ENCODE measurements around the gene DIP2B. TPM values are rescaled to one million over a fixed set of nuclear protein-coding genes. Genes with fewer than 3 reads are reported as not detected.
A peak's percentile ranks its signal among the peaks of the same experiment; 100 is the strongest.
"Not testable (repeated sequence)": the region's sequence is repeated elsewhere in the genome, so short reads cannot be mapped to it uniquely, and the experiment has no call there.

Gene DIP2B
- total RNA-seq, 5 donors from 2014 or later (not counting 1 experiment from before 2014, with no cell fraction given), result 27.5 to 46.0 (median 29.6) TPM

DNA sequence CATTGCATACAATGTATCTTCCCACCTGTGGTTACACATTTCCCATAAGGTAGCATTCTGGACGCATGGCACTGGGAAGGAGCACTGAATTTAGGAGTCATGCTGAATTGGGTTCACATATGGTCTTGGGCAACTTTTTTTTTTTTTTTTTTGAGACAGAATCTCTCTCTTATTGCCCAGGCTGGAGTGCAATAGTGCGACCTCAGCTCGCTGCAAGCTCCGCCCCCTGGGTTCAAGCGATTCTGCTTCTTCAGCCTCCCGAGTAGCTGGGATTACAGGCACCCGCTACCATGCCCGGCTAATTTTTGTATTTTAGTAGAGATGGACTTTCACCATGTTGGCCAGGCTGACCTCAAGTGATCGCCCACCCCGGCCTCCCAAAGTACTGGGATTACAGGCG is 13.3 kb downstream of the DIP2B start:
- Histone ChIP-seq H3K4me1 (ENCODE audit: control insufficient read depth in 1 of 2, extremely low read depth in 1 of 2, insufficient read depth in 2 of 2, low read length in 2 of 2) (peaks cover 57 to 73% of the 10 kb centered on the region in 2 experiments), H3K27me3 (replicated peaks in 1 of 2; ENCODE audit: control insufficient read depth in 2 of 2, extremely low read depth in 1 of 2, insufficient read depth in 2 of 2, low read length in 1 of 2) (no peaks in the 10 kb centered on the region), H3K27ac (ENCODE audit: low read length) (peak overlapping the region; percentile 61), H3K36me3 (ENCODE audit: control insufficient read depth in 2 of 2, extremely low read depth in 1 of 2, insufficient read depth in 1 of 2, low read length in 1 of 2) (no peaks in the 10 kb centered on the region), H3K4me3 (ENCODE audit: control insufficient read depth in 1 of 2, extremely low read depth in 1 of 2, low read length in 1 of 2) (no peak overlapping the region), H3K9me3 (no peaks in the 10 kb centered on the region)
- WGBS (ENCODE audit: insufficient coverage), result 91% methylated on average over 4 of the region's 11 CpGs
- no peak overlapping the region for H3K27ac Mint-ChIP-seq
- peaks cover 9% of the 10 kb centered on the region for H3K36me3 Mint-ChIP-seq
- CTCF ChIA-PET, result interaction anchor here (0.6 to 1.1 kb wide), 5 partner anchors 10 to 1703 kb away, joined by 3 to 6 read pairs (median 4); partner anchors contain the start of gene DIP2B (in 1 of the 2)
- peaks cover 62 to 73% (median 71%) of the 10 kb centered on the region in 3 donors for H3K4me1 Mint-ChIP-seq
- H3K4me3 Mint-ChIP-seq, result no peak overlapping the region
- no peaks in the 10 kb centered on the region for H3K27me3 Mint-ChIP-seq
- POLR2A ChIA-PET, result interaction anchor here (0.6 to 0.7 kb wide), 3 partner anchors 11 to 1000 kb away, joined by 3 to 9 read pairs (median 8); no protein-coding TSS in a partner anchor
- DNase-seq (no peak), ATAC-seq (replicated peaks in 1 of 4) (no peak)
- no peaks in the 10 kb centered on the region for H3K9me3 Mint-ChIP-seq

DNA sequence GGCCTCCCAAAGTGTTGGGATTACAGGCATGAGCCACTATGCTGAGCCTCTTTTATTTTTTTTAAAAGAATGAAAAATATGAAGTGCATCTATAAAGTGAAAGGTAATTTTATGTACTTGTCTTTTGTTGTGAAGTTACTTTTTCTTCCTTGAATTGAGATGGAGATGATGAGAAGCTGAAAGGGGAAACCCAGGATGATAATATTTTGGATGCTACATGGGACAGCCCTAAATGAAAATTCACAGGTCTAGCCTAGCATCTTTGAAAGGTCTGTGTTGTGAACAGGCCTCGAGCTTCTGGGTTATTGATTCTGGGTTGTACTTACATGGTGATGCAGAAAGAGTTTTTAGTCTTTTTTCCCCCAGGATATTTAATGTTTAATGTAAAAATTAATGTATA is 14.6 kb downstream of the DIP2B start:
- no CpG with 5 or more reads among the region's 1 CpG for WGBS (ENCODE audit: insufficient coverage)
- no peak overlapping the region for H3K4me3 Mint-ChIP-seq
- ChIA-PET CTCF (interaction anchor here in 1 of 2 donors (1.9 kb wide), 1 partner anchor 10 kb away, joined by 10 read pairs; no protein-coding TSS in a partner anchor), POLR2A (no interaction called here)
- Histone ChIP-seq H3K9me3 (no peaks in the 10 kb centered on the region), H3K4me3 (ENCODE audit: control insufficient read depth in 1 of 2, extremely low read depth in 1 of 2, low read length in 1 of 2) (no peak overlapping the region), H3K27ac (ENCODE audit: low read length) (peak overlapping the region; percentile 65), H3K27me3 (replicated peaks in 1 of 2; ENCODE audit: control insufficient read depth in 2 of 2, extremely low read depth in 1 of 2, insufficient read depth in 2 of 2, low read length in 1 of 2) (no peaks in the 10 kb centered on the region), H3K36me3 (ENCODE audit: control insufficient read depth in 2 of 2, extremely low read depth in 1 of 2, insufficient read depth in 1 of 2, low read length in 1 of 2) (peaks cover under 1 to 2% of the 10 kb centered on the region in 2 donors), H3K4me1 (ENCODE audit: control insufficient read depth in 1 of 2, extremely low read depth in 1 of 2, insufficient read depth in 2 of 2, low read length in 2 of 2) (peaks cover 48 to 63% of the 10 kb centered on the region in 2 experiments)
- peak overlapping the region in 1 of 2 donors; percentile 87 for H3K27ac Mint-ChIP-seq
- no peak for DNase-seq
- H3K36me3 Mint-ChIP-seq, result peaks cover 16% of the 10 kb centered on the region
- H3K27me3 Mint-ChIP-seq, result no peaks in the 10 kb centered on the region
- H3K4me1 Mint-ChIP-seq, result peaks cover 55 to 69% (median 67%) of the 10 kb centered on the region in 3 donors
- H3K9me3 Mint-ChIP-seq, result no peaks in the 10 kb centered on the region
- no peak for ATAC-seq (replicated peaks in 1 of 4)

DNA sequence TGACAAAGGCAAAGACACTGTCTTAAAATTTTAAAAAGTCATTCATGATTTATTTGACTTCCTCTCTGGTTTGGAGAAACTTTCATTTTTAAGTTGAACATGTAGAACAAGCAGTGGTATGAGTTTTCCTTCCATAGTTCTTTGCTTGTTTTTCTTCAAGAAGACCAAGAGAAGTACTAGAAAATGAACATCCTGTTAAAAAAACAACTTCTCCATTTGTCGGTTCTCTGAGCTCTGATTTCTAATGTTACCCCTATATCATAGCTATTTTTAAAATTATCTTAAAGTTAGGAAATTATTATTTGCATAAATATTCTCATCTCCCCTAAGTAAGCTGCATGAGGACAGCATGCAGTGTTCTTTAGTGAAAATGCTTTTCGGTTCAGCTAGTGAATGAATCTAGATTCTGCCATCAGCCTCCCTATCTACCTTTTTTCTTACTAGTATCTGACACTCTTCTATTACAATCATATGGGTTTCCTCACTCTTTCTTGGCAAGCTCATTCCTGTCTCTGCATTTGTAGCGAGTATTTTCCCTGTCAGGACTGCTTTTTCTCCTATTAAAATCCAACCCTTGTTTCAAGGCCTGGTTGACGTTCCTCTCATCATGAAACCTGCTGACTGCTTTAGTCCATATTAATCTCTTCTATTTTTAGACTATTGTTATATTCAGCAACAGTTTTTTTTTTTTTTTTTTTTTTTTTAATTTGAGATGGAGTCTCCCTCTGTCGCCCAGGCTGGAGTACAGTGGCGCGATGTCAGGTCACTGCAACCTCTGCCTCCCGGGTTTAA is 15.8 kb downstream of the DIP2B start:
- H3K4me1 ChIP-seq (ENCODE audit: control insufficient read depth in 1 of 2, extremely low read depth in 1 of 2, insufficient read depth in 2 of 2, low read length in 2 of 2), result peaks cover 37 to 59% of the 10 kb centered on the region in 2 experiments
- Mint-ChIP-seq H3K9me3 (no peaks in the 10 kb centered on the region), H3K36me3 (peaks cover 20% of the 10 kb centered on the region), H3K4me1 (peaks cover 49 to 62% (median 61%) of the 10 kb centered on the region in 3 donors), H3K27me3 (no peaks in the 10 kb centered on the region), H3K27ac (peak overlapping the region in 1 of 2 donors; percentile 87), H3K4me3 (peak overlapping the region in 2 of 3 donors; percentile 49 to 70)
- POLR2A ChIA-PET, result interaction anchor here (0.6 to 1.1 kb wide), 3 partner anchors 9 to 97 kb away, joined by 6 to 10 read pairs (median 7); no protein-coding TSS in a partner anchor
- no peak for DNase-seq
- H3K36me3 ChIP-seq (ENCODE audit: control insufficient read depth in 2 of 2, extremely low read depth in 1 of 2, insufficient read depth in 1 of 2, low read length in 1 of 2), result peaks cover 2 to 6% of the 10 kb centered on the region in 2 donors
- no CpG with 5 or more reads among the region's 8 CpGs for WGBS (ENCODE audit: insufficient coverage)
- CTCF ChIA-PET, result interaction anchor here in 1 of 2 donors (0.5 to 1.9 kb wide), 5 partner anchors 12 to 403 kb away, joined by 3 to 10 read pairs (median 4); partner anchors contain the start of gene DIP2B
- no peaks in the 10 kb centered on the region for H3K27me3 ChIP-seq (replicated peaks in 1 of 2; ENCODE audit: control insufficient read depth in 2 of 2, extremely low read depth in 1 of 2, insufficient read depth in 2 of 2, low read length in 1 of 2)
- H3K4me3 ChIP-seq (ENCODE audit: control insufficient read depth in 1 of 2, extremely low read depth in 1 of 2, low read length in 1 of 2), result no peak overlapping the region
- no peaks in the 10 kb centered on the region for H3K9me3 ChIP-seq
- ATAC-seq (replicated peaks in 1 of 4), result peak; percentile 55 to 71 (median 58)
- peak overlapping the region; percentile 65 for H3K27ac ChIP-seq (ENCODE audit: low read length)

DNA sequence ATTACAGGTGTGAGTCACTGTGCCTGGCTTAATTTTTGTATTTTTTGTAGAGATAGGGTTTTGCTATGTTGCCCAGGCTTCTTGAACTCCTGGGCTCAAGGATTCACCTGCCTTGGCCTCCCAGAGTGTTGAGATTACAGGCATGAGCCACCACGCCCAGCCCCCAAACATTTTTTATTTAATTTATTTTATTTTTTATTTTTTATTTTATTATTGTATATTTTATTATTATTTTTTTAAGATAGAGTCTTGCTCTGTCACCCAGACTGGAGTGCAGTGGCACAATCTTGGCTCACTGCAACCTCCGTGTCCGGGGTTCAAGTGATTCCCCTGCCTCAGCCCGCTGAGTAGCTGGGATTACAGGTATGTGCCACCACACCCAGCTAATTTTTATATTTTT is 17.0 kb downstream of the DIP2B start:
- H3K36me3 ChIP-seq (ENCODE audit: control insufficient read depth in 2 of 2, extremely low read depth in 1 of 2, insufficient read depth in 1 of 2, low read length in 1 of 2); H3K9me3 ChIP-seq; DNase-seq; H3K9me3 Mint-ChIP-seq; ATAC-seq (replicated peaks in 1 of 4); H3K27me3 ChIP-seq (replicated peaks in 1 of 2; ENCODE audit: control insufficient read depth in 2 of 2, extremely low read depth in 1 of 2, insufficient read depth in 2 of 2, low read length in 1 of 2); H3K4me3 Mint-ChIP-seq; H3K27ac ChIP-seq (ENCODE audit: low read length); H3K4me3 ChIP-seq (ENCODE audit: control insufficient read depth in 1 of 2, extremely low read depth in 1 of 2, low read length in 1 of 2); H3K27me3 Mint-ChIP-seq: not testable (repeated sequence)
- CTCF ChIA-PET, result interaction anchor here in 1 of 2 donors (0.7 kb wide), 1 partner anchor 10 kb away, joined by 5 read pairs; no protein-coding TSS in a partner anchor
- H3K27ac Mint-ChIP-seq, result peak overlapping the region; percentile 42 to 87
- H3K36me3 Mint-ChIP-seq, result peaks cover 24% of the 10 kb centered on the region
- WGBS (ENCODE audit: insufficient coverage), result no CpG with 5 or more reads among the region's 4 CpGs
- H3K4me1 ChIP-seq (ENCODE audit: control insufficient read depth in 1 of 2, extremely low read depth in 1 of 2, insufficient read depth in 2 of 2, low read length in 2 of 2), result peaks cover 37 to 51% of the 10 kb centered on the region in 2 experiments
- peaks cover 49 to 65% (median 61%) of the 10 kb centered on the region in 3 donors for H3K4me1 Mint-ChIP-seq
- POLR2A ChIA-PET, result interaction anchor here in 1 of 2 donors (0.6 kb wide), 1 partner anchor 12 kb away, joined by 5 read pairs; no protein-coding TSS in a partner anchor

DNA sequence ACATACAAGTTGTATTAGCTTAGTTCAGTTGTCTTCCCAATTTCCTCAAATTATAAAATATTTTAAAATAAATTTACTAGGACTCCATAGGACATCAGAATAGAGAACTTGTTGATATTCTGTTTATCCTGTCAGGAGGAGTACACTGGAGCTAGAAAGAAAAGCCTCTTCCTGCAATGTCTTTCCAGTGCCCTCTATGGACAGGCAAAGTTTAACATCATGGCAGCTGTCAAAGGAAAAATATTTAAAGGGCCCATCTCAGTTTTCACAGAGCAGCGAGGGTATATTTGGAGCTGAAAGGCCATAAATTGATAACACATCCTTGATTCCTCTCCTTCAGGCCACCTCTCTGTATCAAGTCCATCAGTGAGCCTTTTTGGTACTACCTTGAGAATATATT is 19.0 kb downstream of the DIP2B start:
- no peaks in the 10 kb centered on the region for H3K9me3 Mint-ChIP-seq
- ChIA-PET CTCF (interaction anchor here (0.5 to 0.6 kb wide), 2 partner anchors 45 to 678 kb away, joined by 3 to 4 read pairs; no protein-coding TSS in a partner anchor), POLR2A (interaction anchor here (0.6 to 0.9 kb wide), 3 partner anchors 16 to 559 kb away, joined by 3 to 6 read pairs (median 4); no protein-coding TSS in a partner anchor)
- ATAC-seq (replicated peaks in 1 of 4), result no peak
- no peak for DNase-seq
- Histone ChIP-seq H3K36me3 (ENCODE audit: control insufficient read depth in 2 of 2, extremely low read depth in 1 of 2, insufficient read depth in 1 of 2, low read length in 1 of 2) (peaks cover 6 to 9% of the 10 kb centered on the region in 2 donors), H3K27ac (ENCODE audit: low read length) (no peak overlapping the region), H3K4me3 (ENCODE audit: control insufficient read depth in 1 of 2, extremely low read depth in 1 of 2, low read length in 1 of 2) (no peak overlapping the region), H3K4me1 (ENCODE audit: control insufficient read depth in 1 of 2, extremely low read depth in 1 of 2, insufficient read depth in 2 of 2, low read length in 2 of 2) (peaks cover 32 to 45% of the 10 kb centered on the region in 2 experiments), H3K27me3 (replicated peaks in 1 of 2; ENCODE audit: control insufficient read depth in 2 of 2, extremely low read depth in 1 of 2, insufficient read depth in 2 of 2, low read length in 1 of 2) (no peaks in the 10 kb centered on the region), H3K9me3 (no peaks in the 10 kb centered on the region)
- peaks cover 66 to 72% (median 66%) of the 10 kb centered on the region in 3 donors for H3K4me1 Mint-ChIP-seq
- WGBS (ENCODE audit: insufficient coverage), result no CpG with 5 or more reads among the region's 1 CpG
- H3K4me3 Mint-ChIP-seq, result no peak overlapping the region
- peaks cover 24% of the 10 kb centered on the region for H3K36me3 Mint-ChIP-seq
- H3K27me3 Mint-ChIP-seq, result no peaks in the 10 kb centered on the region
- H3K27ac Mint-ChIP-seq, result no peak overlapping the region

DNA sequence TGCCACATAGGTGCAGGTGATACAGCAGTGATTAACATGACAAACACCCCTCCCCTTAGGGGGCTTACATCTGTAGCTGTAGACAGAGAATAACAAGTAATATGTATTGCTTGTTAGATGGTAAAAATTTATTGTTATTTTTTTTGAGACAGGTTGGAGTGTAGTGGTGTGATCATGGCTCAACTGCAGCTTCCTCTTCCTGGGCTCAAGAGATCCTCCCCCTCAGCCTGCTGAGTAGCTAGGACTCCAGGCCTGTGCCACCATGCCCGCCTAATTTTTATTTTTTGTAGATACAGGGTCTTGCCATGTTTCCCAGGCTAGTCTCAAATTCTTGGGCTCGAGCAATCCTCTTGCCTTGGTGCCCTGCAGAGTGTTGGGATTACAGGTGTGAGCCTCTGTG is 19.8 kb downstream of the DIP2B start:
- peaks cover 24% of the 10 kb centered on the region for H3K36me3 Mint-ChIP-seq
- POLR2A ChIA-PET, result interaction anchor here in 1 of 2 donors (0.6 to 0.9 kb wide), 2 partner anchors 16 to 645 kb away, joined by 3 read pairs; no protein-coding TSS in a partner anchor
- no peak overlapping the region for H3K4me3 Mint-ChIP-seq
- Histone ChIP-seq H3K27me3 (replicated peaks in 1 of 2; ENCODE audit: control insufficient read depth in 2 of 2, extremely low read depth in 1 of 2, insufficient read depth in 2 of 2, low read length in 1 of 2) (no peaks in the 10 kb centered on the region), H3K27ac (ENCODE audit: low read length) (no peak overlapping the region), H3K4me1 (ENCODE audit: control insufficient read depth in 1 of 2, extremely low read depth in 1 of 2, insufficient read depth in 2 of 2, low read length in 2 of 2) (peaks cover 30 to 46% of the 10 kb centered on the region in 2 experiments), H3K4me3 (ENCODE audit: control insufficient read depth in 1 of 2, extremely low read depth in 1 of 2, low read length in 1 of 2) (no peak overlapping the region), H3K36me3 (ENCODE audit: control insufficient read depth in 2 of 2, extremely low read depth in 1 of 2, insufficient read depth in 1 of 2, low read length in 1 of 2) (peaks cover 6 to 9% of the 10 kb centered on the region in 2 donors), H3K9me3 (no peaks in the 10 kb centered on the region)
- peaks cover 67 to 71% (median 69%) of the 10 kb centered on the region in 3 donors for H3K4me1 Mint-ChIP-seq
- peak overlapping the region in 1 of 2 donors; percentile 41 for H3K27ac Mint-ChIP-seq
- DNase-seq, result no peak
- H3K9me3 Mint-ChIP-seq, result no peaks in the 10 kb centered on the region
- no peak for ATAC-seq (replicated peaks in 1 of 4)
- H3K27me3 Mint-ChIP-seq, result no peaks in the 10 kb centered on the region
- CTCF ChIA-PET, result no interaction called here
- 100% methylated on average over 1 of the region's 2 CpGs for WGBS (ENCODE audit: insufficient coverage)
